Activated CD8-positive, alpha-beta memory T cell treated with anti-CD3 and anti-CD28 coated beads, Interleukin-2, amount 10 ng/mL, durations not matched to agents 7 days and 5 days (primary cell): ENCODE data around the gene SELPLG. TPM values are rescaled to one million over a fixed set of nuclear protein-coding genes. Genes with fewer than 3 reads are reported as not detected.
"Not testable (repeated sequence)": the region's sequence is repeated elsewhere in the genome, so short reads cannot be mapped to it uniquely, and the experiment has no call there.

ENCODE experiments used
- ATAC-seq: fragments of 150-1000 bp; cut with Tn5 transposase; one replicate; pipeline ENCODE4 v1.10.0; 2021; ENCODE audit warnings: moderate library complexity
- CTCF ChIA-PET: fragments of 350-600 bp; sonication (Branson Sonifier 250); formaldehyde crosslinking; loops from one replicate; lab custom pipeline; 2021; ENCODE audit warnings: antibody characterized with exemption; lab: Charles Lee
- DNase-seq: peaks from one replicate; pipeline ENCODE4 v3.0.0-alpha.2; 2020
- H3K27ac Mint-ChIP-seq: one replicate; pipeline ENCODE4 v1.8.0; 2021; ENCODE audit warnings: mild to moderate bottlenecking, mixed read lengths
- H3K27me3 Mint-ChIP-seq: one replicate; pipeline ENCODE4 v1.8.0; 2021; ENCODE audit warnings: mixed read lengths
- H3K36me3 Mint-ChIP-seq: one replicate; pipeline ENCODE4 v1.8.0; 2021; ENCODE audit warnings: mild to moderate bottlenecking, mixed read lengths
- H3K4me1 Mint-ChIP-seq: one replicate; pipeline ENCODE4 v1.8.0; 2021; ENCODE audit warnings: mixed read lengths
- H3K4me3 Mint-ChIP-seq: one replicate; pipeline ENCODE4 v1.8.0; 2021; ENCODE audit warnings: mild to moderate bottlenecking, moderate library complexity, mixed read lengths
- H3K9me3 Mint-ChIP-seq: one replicate; pipeline ENCODE4 v1.8.0; 2022; ENCODE audit warnings: low read depth, mixed read lengths
- total RNA-seq, 2 experiments: library from RNA; stranded (reverse); gene quantifications; one replicate each; pipeline ENCODE4 v1.2.3, GENCODE V29; 2021

SELPLG gene
- total RNA-seq, 2 experiments from 2014 or later, result 148 to 184 TPM

DNA sequence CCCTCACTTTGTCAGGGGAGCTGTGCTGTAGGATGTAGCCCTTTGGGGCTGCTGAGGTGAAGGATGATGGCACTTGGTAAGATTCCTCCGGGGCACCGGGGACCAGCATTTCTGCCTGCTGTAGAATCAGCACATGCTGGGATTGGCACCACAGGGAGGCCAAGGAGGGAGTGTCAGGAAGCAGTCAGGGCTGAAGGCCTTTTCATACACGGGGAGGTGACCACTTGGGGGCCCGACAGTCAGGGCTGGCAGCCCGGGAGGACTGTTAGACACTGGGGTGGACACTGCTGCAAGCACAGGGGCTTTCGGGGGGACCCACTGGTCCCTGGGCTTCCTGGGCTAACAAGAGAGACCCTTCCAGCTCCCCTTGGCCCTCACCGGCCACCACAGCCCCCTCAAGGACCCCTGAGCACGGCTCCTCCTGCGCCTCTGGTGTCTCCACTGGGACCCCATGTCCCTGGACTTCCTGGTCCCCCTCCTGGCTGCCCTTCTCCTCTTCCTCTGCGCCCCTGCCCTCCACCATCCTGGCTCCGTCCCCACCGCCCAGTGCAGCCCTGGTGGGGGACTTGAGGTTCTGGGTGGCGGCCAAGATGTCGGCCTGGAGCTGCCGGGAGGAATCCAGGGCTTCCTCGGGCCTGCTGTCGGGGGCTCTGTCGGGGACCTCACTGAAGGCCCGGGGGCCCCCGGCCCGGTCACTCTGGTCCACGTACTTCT is 42.3 kb downstream of the SELPLG start:
- H3K9me3 Mint-ChIP-seq, result no peaks in the 10 kb centered on the region
- DNase-seq (no peak), ATAC-seq (no peak)
- H3K4me1 Mint-ChIP-seq, result no peaks in the 10 kb centered on the region
- CTCF ChIA-PET, result no interaction called here
- H3K27ac Mint-ChIP-seq, result no peak overlapping the region
- H3K27me3 Mint-ChIP-seq, result no peaks in the 10 kb centered on the region
- H3K36me3 Mint-ChIP-seq, result no peaks in the 10 kb centered on the region
- H3K4me3 Mint-ChIP-seq, result no peak overlapping the region

- H3K9me3 Mint-ChIP-seq, H3K27ac Mint-ChIP-seq, H3K4me1 Mint-ChIP-seq, CTCF ChIA-PET, H3K4me3 Mint-ChIP-seq, H3K36me3 Mint-ChIP-seq, DNase-seq, ATAC-seq, H3K27me3 Mint-ChIP-seq: not testable (repeated sequence)
Observed at GRCh38 chr12:108590463-108590862, 43.2 kb downstream of the SELPLG start.

GRCh38 chr12:108589840-108590229 is 43.9 kb downstream of the SELPLG start:
- DNase-seq (no peak), ATAC-seq (no peak)
- Mint-ChIP-seq H3K27me3 (peaks cover under 1% of the 10 kb centered on the region), H3K27ac (no peak overlapping the region), H3K4me3 (no peak overlapping the region), H3K4me1 (no peaks in the 10 kb centered on the region), H3K9me3 (no peaks in the 10 kb centered on the region), H3K36me3 (no peaks in the 10 kb centered on the region)
- CTCF ChIA-PET, result no interaction called here

- no peaks in the 10 kb centered on the region for H3K9me3 Mint-ChIP-seq
- peaks cover 5% of the 10 kb centered on the region for H3K27me3 Mint-ChIP-seq
- no peaks in the 10 kb centered on the region for H3K36me3 Mint-ChIP-seq
- no peak overlapping the region for H3K4me3 Mint-ChIP-seq
- no peak overlapping the region for H3K27ac Mint-ChIP-seq
- H3K4me1 Mint-ChIP-seq, result no peaks in the 10 kb centered on the region
- DNase-seq (no peak), ATAC-seq (no peak)
- CTCF ChIA-PET, result no interaction called here
Observed at GRCh38 chr12:108589028-108589839, 44.5 kb downstream of the SELPLG start.

GRCh38 chr12:108587826-108588225 is 45.9 kb downstream of the SELPLG start:
- CTCF ChIA-PET, result no interaction called here
- Mint-ChIP-seq H3K4me1 (no peaks in the 10 kb centered on the region), H3K36me3 (no peaks in the 10 kb centered on the region), H3K27ac (no peak overlapping the region), H3K4me3 (no peak overlapping the region), H3K27me3 (peaks cover 5% of the 10 kb centered on the region), H3K9me3 (no peaks in the 10 kb centered on the region)
- ATAC-seq (no peak), DNase-seq (no peak)

- CTCF ChIA-PET, result no interaction called here
- Mint-ChIP-seq H3K27me3 (peaks cover 5% of the 10 kb centered on the region), H3K4me3 (no peak overlapping the region), H3K4me1 (no peaks in the 10 kb centered on the region), H3K27ac (no peak overlapping the region), H3K9me3 (no peaks in the 10 kb centered on the region), H3K36me3 (no peaks in the 10 kb centered on the region)
- ATAC-seq (no peak), DNase-seq (no peak)
Observed at GRCh38 chr12:108586306-108586705, 47.4 kb downstream of the SELPLG start.

- ATAC-seq (no peak), DNase-seq (no peak)
- CTCF ChIA-PET, result no interaction called here
- H3K9me3 Mint-ChIP-seq, result no peaks in the 10 kb centered on the region
- H3K36me3 Mint-ChIP-seq, result no peaks in the 10 kb centered on the region
- no peak overlapping the region for H3K27ac Mint-ChIP-seq
- H3K27me3 Mint-ChIP-seq, result peaks cover 5% of the 10 kb centered on the region
- H3K4me1 Mint-ChIP-seq, result no peaks in the 10 kb centered on the region
- H3K4me3 Mint-ChIP-seq, result no peak overlapping the region
Observed at GRCh38 chr12:108585864-108586263, 47.8 kb downstream of the SELPLG start.

DNA sequence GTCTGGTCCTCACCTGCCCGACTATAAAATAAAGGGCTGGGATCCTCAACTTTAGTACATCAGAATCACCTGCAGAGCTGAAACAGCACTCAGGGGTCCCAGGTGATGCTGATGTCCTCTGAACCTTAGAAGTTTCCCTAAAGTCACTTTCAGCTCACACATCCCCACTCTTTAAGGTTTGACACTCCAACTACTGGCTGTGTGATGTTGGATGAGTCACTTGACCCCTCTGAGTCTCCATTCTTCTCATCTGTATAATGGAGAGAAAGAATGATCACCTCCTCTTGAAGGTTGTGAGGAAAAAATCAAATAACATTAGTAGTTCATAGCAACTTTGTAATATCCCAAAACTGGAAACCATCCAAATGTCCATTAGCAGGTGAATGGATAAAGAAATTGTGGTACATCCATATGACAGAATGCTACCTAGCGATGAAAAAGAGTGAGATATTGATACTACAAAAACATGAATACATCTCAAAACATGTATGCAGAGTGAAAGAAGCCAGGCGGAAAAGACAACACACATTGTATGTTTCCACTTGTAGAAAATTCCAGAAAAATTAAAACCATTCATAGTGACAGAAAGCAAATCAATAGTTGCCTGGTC is 49.1 kb downstream of the SELPLG start:
- ATAC-seq (no peak), DNase-seq (no peak)
- Mint-ChIP-seq H3K4me1 (no peaks in the 10 kb centered on the region), H3K9me3 (no peaks in the 10 kb centered on the region), H3K27ac (no peak overlapping the region), H3K4me3 (no peak overlapping the region), H3K36me3 (no peaks in the 10 kb centered on the region), H3K27me3 (peaks cover 5% of the 10 kb centered on the region)
- CTCF ChIA-PET, result interaction anchor here (1.6 kb wide), 1 partner anchor 33 kb away, joined by 5 read pairs; no protein-coding TSS in a partner anchor

DNA sequence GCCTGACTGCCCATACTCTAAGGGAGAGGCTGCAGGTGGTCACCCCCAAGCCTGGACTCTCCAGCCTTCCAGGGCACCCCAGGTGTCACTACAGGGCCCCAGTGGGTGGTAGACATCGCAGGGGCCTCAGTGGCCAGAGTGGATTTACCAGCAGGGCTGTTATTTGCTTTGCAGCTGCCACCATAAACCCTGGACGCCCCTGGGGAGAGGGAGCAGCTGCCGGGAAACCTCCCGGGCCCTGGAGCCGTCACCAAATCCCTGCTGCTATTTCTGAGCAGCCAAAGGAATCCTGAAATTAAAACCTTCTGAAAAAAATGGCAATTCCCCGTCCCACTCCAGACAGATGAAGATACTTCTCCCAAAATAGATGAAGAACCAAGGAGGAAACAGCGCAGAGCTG is 49.7 kb downstream of the SELPLG start:
- H3K9me3 Mint-ChIP-seq, result peaks cover 1% of the 10 kb centered on the region

GRCh38 chr12:108582978-108583770 is 50.5 kb downstream of the SELPLG start:
- ATAC-seq, result no peak

More for the DNA sequence above, 49.7 kb downstream of the SELPLG start:
- DNase-seq (no peak), ATAC-seq (no peak)
- Mint-ChIP-seq H3K36me3 (peaks cover 1% of the 10 kb centered on the region), H3K27me3 (peaks cover 5% of the 10 kb centered on the region), H3K4me3 (no peak overlapping the region), H3K27ac (no peak overlapping the region), H3K4me1 (no peaks in the 10 kb centered on the region)
- CTCF ChIA-PET, result interaction anchor here (1.6 kb wide), 1 partner anchor 34 kb away, joined by 5 read pairs; no protein-coding TSS in a partner anchor

GRCh38 chr12:108582509-108582908 is 51.2 kb downstream of the SELPLG start:
- no peak overlapping the region for H3K4me3 Mint-ChIP-seq
- DNase-seq, result no peak
- H3K4me1 Mint-ChIP-seq, result no peaks in the 10 kb centered on the region
- no peak for ATAC-seq
- H3K9me3 Mint-ChIP-seq, result peaks cover 11% of the 10 kb centered on the region
- no peak overlapping the region for H3K27ac Mint-ChIP-seq
- peaks cover 3% of the 10 kb centered on the region for H3K36me3 Mint-ChIP-seq
- CTCF ChIA-PET, result interaction anchor here (1.0 to 1.3 kb wide), 2 partner anchors 18 to 35 kb away, joined by 3 read pairs; no protein-coding TSS in a partner anchor
- H3K27me3 Mint-ChIP-seq, result peaks cover 5% of the 10 kb centered on the region

More at GRCh38 chr12:108582978-108583770, 50.5 kb downstream of the SELPLG start:
- peaks cover 5% of the 10 kb centered on the region for H3K27me3 Mint-ChIP-seq
- H3K36me3 Mint-ChIP-seq, result peaks cover 3% of the 10 kb centered on the region
- no peaks in the 10 kb centered on the region for H3K4me1 Mint-ChIP-seq
- CTCF ChIA-PET, result interaction anchor here (1.3 to 1.6 kb wide), 2 partner anchors 34 kb away, joined by 3 to 5 read pairs; no protein-coding TSS in a partner anchor
- H3K9me3 Mint-ChIP-seq, result peaks cover 9% of the 10 kb centered on the region
- H3K27ac Mint-ChIP-seq, result no peak overlapping the region
- no peak for DNase-seq
- no peak overlapping the region for H3K4me3 Mint-ChIP-seq

DNA sequence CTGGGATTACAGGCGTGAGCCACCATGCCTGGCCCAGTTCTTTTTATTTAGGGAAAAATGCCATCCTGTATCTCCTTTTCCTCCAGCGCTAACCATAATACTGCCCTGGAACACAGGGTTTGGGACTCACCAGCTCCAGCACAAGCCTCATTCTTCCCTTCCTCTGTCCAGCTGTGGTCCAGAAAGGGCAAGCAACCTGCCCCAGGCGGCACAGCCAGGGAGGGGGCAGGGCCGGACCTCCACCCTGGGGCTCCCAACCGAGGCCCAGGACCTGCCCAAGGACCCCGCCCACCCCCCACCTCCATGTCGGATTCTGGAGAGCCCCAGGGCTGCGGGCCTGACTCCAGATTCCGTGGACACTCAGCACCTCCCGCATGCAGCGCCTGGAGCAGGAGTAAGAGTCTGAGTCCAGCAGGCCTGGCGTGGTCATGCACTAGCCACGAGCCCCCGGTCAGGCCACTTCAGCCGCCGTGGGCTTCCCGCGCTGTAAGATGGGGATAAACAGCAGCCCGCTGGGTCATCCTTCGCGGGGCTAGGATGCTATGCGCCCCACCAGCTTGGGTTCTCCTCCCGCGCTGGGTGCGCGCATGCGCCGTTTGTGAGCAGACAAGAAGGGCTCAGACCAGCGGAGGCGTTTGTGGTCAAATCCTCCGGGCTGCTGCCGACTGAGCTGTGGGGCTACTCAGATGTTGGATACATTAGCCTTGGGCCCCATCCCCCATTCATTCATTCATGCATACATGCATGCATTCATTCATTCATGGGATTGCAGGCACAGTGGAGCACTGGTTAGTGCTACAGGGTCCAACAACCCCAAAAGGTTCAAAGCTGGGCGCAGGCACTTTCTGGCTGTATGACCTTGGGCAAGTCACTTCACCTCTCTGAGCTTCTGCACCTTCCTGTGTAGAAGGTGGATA is 52.1 kb downstream of the SELPLG start:
- peaks cover 12% of the 10 kb centered on the region for H3K9me3 Mint-ChIP-seq
- peaks cover 3% of the 10 kb centered on the region for H3K36me3 Mint-ChIP-seq
- no peak for ATAC-seq
- H3K27me3 Mint-ChIP-seq, result peaks cover 5% of the 10 kb centered on the region
- no peaks in the 10 kb centered on the region for H3K4me1 Mint-ChIP-seq
- CTCF ChIA-PET, result interaction anchor here (1.0 to 1.3 kb wide), 2 partner anchors 17 to 36 kb away, joined by 3 read pairs; no protein-coding TSS in a partner anchor
- no peak overlapping the region for H3K4me3 Mint-ChIP-seq
- DNase-seq, result no peak
- H3K27ac Mint-ChIP-seq, result no peak overlapping the region
